Liver (tissue), 3 donors: ENCODE results near the gene WWC1.

Experiments used
- CTCF ChIP-seq: fragments of 150-350 bp; IDR thresholded peaks from 2 replicates; pipeline ENCODE4 v1.5.1; 2017; ENCODE audit warnings: improper control_type of control experiment, low read depth, low read length; ENCODE audit not compliant: missing input control
- EGR1 ChIP-seq, 2 donors: IDR thresholded peaks; 2 replicates each; pipeline ENCODE4 v1.6.1; 2016 to 2018; ENCODE audit warnings: antibody characterized with exemption in 2 of 2, low read depth in 2 of 2
- REST ChIP-seq: IDR thresholded peaks from 2 replicates; pipeline ENCODE4 v1.6.1; 2016; ENCODE audit warnings: antibody characterized with exemption, mild to moderate bottlenecking
- YY1 ChIP-seq: IDR thresholded peaks from 2 replicates; pipeline ENCODE4 v1.6.1; 2016; ENCODE audit warnings: antibody characterized with exemption, mild to moderate bottlenecking
- ZBTB33 ChIP-seq: IDR thresholded peaks from 2 replicates; pipeline ENCODE4 v1.6.1; 2016; ENCODE audit warnings: antibody characterized with exemption
- TF ChIP-seq, protein P1 (sequence below): IDR thresholded peaks from 2 replicates; pipeline ENCODE4 v1.6.1; 2016; ENCODE audit warnings: antibody characterized with exemption
- TF ChIP-seq, protein P2 (sequence below): IDR thresholded peaks from 2 replicates; pipeline ENCODE4 v1.6.1; 2016; ENCODE audit warnings: antibody characterized with exemption
- donor health status: healthy.
- donor health status: healthy.

GRCh38 chr5:168307022-168307421 is 15.6 kb downstream of the WWC1 start:
- TF ChIP-seq CTCF (no peak), ZBTB33 (no peak), YY1 (no peak), REST (no peak), EGR1 (IDR thresholded peaks at IDR 0.05; ENCODE audit: low read depth in 2 of 2) (no peak)
- TF ChIP-seq, protein P1, sequence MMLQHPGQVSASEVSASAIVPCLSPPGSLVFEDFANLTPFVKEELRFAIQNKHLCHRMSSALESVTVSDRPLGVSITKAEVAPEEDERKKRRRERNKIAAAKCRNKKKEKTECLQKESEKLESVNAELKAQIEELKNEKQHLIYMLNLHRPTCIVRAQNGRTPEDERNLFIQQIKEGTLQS = no peak
- TF ChIP-seq, protein P2, sequence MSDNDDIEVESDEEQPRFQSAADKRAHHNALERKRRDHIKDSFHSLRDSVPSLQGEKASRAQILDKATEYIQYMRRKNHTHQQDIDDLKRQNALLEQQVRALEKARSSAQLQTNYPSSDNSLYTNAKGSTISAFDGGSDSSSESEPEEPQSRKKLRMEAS = no peak
